Right cardiac atrium (tissue), 5 donors: ENCODE results near the gene SLC28A1. TPM values are rescaled to one million over a fixed set of nuclear protein-coding genes. Genes with fewer than 3 reads are reported as not detected.
"Not testable (repeated sequence)": the region's sequence is repeated elsewhere in the genome, so short reads cannot be mapped to it uniquely, and the experiment has no call there.

Source experiments
- ATAC-seq, 2 donors: fragments of 200-7000 bp; cut with Tn5 transposase; one replicate each; pipeline versions ENCODE4 v1.8.0 to v1.9.1; 2020; ENCODE audit warnings: moderate library complexity in 2 of 2, mild to moderate bottlenecking in 1 of 2
- DNase-seq, 3 donors: peaks; one replicate each; pipeline ENCODE4 v3.0.0-alpha.2; 2020
- H3K27ac ChIP-seq: one replicate; pipeline ENCODE4 v1.5.1; 2013; ENCODE audit warnings: mild to moderate bottlenecking, low read length, control low read depth, moderate library complexity
- H3K27me3 ChIP-seq: one replicate; pipeline ENCODE4 v1.6.1; 2013; ENCODE audit not compliant: control insufficient read depth, insufficient read depth
- H3K4me1 ChIP-seq: one replicate; pipeline ENCODE4 v1.6.1; 2013; ENCODE audit warnings: low read length; ENCODE audit not compliant: control insufficient read depth, insufficient read depth
- H3K4me3 ChIP-seq: one replicate; pipeline ENCODE4 v1.5.1; 2013; ENCODE audit warnings: low read length, control low read depth
- H3K9me3 ChIP-seq: one replicate; pipeline ENCODE4 v1.6.1; 2013; ENCODE audit warnings: low read length; ENCODE audit not compliant: control insufficient read depth
- WGBS: extraction: QIAGEN DNeasy Blood & Tissue Kit; methylation state at CpG from one replicate; pipeline ENCODE4 v1.1.7; 2013; 5-methylcytosine and 5-hydroxymethylcytosine counted together
- intact Hi-C, 4 donors: fragments of 100-400 bp; cut with DNase I; formaldehyde crosslinking; loops; one replicate each; pipeline versions ENCODE4 v1.11.0 to v1.14.0; 2022 to 2023
- polyA plus RNA-seq: library from polyadenylated mRNA; stranded (reverse); fragments of 200-250 nt; gene quantifications from one replicate; pipeline ENCODE4 v1.2.3, GENCODE V29; 2013
- total RNA-seq, 4 donors: library from RNA; stranded (reverse); fragmentation: NEBNext Ultra II Directional; extraction: Animal tissue kit (Norgen Biotek cat#: 25700); gene quantifications; one replicate each; pipeline ENCODE4 v1.2.1, GENCODE V29; 2021
- donor health status: healthy with polysubstance abuse.
- donor health status: DM: no; HTN: yes; CAD: no.
- donor health status: DM: no; HTN: no; CAD: no.
- donor health status: DM: no; HTN: yes; CAD: no; lungs with severe emphysema.
- donor health status: DM: yes; HTN: yes; CAD: no.

SLC28A1 gene
- total and polyA plus RNA-seq, 5 donors: 0.29 to 0.54 (median 0.37) TPM; not detected in 1

- no peak overlapping the region for H3K27ac ChIP-seq
- ATAC-seq (no peak), DNase-seq (no peak)
- 28% methylated on average over 4 of the region's 4 CpGs for WGBS
- H3K9me3 ChIP-seq: no peaks in the 10 kb centered on the region
- H3K4me1 ChIP-seq: peaks cover 3% of the 10 kb centered on the region
- intact Hi-C loops: no loop called here
- H3K27me3 ChIP-seq: no peaks in the 10 kb centered on the region
- H3K4me3 ChIP-seq: peak overlapping the region; percentile 85
Measured at GRCh38 chr15:84983294-84983693, 98.8 kb downstream of the SLC28A1 start.

GRCh38 chr15:84983711-84984110 is 99.2 kb downstream of the SLC28A1 start:
- no peak for DNase-seq
- ATAC-seq: no peak
- Histone ChIP-seq H3K4me1 (peaks cover 3% of the 10 kb centered on the region), H3K4me3 (peak overlapping the region; percentile 85), H3K27ac (no peak overlapping the region), H3K27me3 (no peaks in the 10 kb centered on the region), H3K9me3 (no peaks in the 10 kb centered on the region)
- 44% methylated on average over 2 of the region's 2 CpGs for WGBS
- intact Hi-C loops: no loop called here

GRCh38 chr15:84985158-84985557 is 100.7 kb downstream of the SLC28A1 start:
- H3K4me1 ChIP-seq: peaks cover 9% of the 10 kb centered on the region
- no peaks in the 10 kb centered on the region for H3K9me3 ChIP-seq
- DNase-seq: no peak
- H3K27ac ChIP-seq: no peak overlapping the region
- H3K4me3 ChIP-seq: no peak overlapping the region
- no peak for ATAC-seq
- intact Hi-C loops: no loop called here
- WGBS: 51% methylated on average over 2 of the region's 2 CpGs
- no peaks in the 10 kb centered on the region for H3K27me3 ChIP-seq

GRCh38 chr15:84987351-84987750 is 102.9 kb downstream of the SLC28A1 start:
- H3K27me3 ChIP-seq, DNase-seq, H3K9me3 ChIP-seq, ATAC-seq, H3K27ac ChIP-seq, H3K4me3 ChIP-seq, intact Hi-C loops: not testable (repeated sequence)
- WGBS: 96% methylated on average over 9 of the region's 9 CpGs
- H3K4me1 ChIP-seq: peaks cover 13% of the 10 kb centered on the region

GRCh38 chr15:84987949-84988624 is 103.6 kb downstream of the SLC28A1 start:
- no peak for ATAC-seq
- no peak overlapping the region for H3K27ac ChIP-seq
- peaks cover 15% of the 10 kb centered on the region for H3K4me1 ChIP-seq
- H3K9me3 ChIP-seq: no peaks in the 10 kb centered on the region
- 67% methylated on average over 3 of the region's 3 CpGs for WGBS
- intact Hi-C loops: no loop called here
- DNase-seq: no peak
- no peaks in the 10 kb centered on the region for H3K27me3 ChIP-seq
- H3K4me3 ChIP-seq: no peak overlapping the region

- no peak overlapping the region for H3K27ac ChIP-seq
- no peak overlapping the region for H3K4me3 ChIP-seq
- DNase-seq: no peak
- H3K27me3 ChIP-seq: no peaks in the 10 kb centered on the region
- H3K9me3 ChIP-seq: no peaks in the 10 kb centered on the region
- intact Hi-C loops: no loop called here
- peaks cover 15% of the 10 kb centered on the region for H3K4me1 ChIP-seq
- no peak for ATAC-seq
- 86% methylated on average over 2 of the region's 2 CpGs for WGBS
Measured at GRCh38 chr15:84988909-84989644, 104.6 kb downstream of the SLC28A1 start.

- Histone ChIP-seq H3K27me3 (no peaks in the 10 kb centered on the region), H3K4me1 (peaks cover 13% of the 10 kb centered on the region), H3K4me3 (no peak overlapping the region), H3K9me3 (no peaks in the 10 kb centered on the region), H3K27ac (no peak overlapping the region)
- WGBS: 48% methylated on average over 1 of the region's 1 CpG
- ATAC-seq (no peak), DNase-seq (no peak)
- intact Hi-C loops: no loop called here
Measured at GRCh38 chr15:84990507-84990906, 106.0 kb downstream of the SLC28A1 start.

- Histone ChIP-seq H3K9me3 (no peaks in the 10 kb centered on the region), H3K4me1 (peaks cover 12% of the 10 kb centered on the region), H3K27ac (no peak overlapping the region), H3K4me3 (no peak overlapping the region), H3K27me3 (no peaks in the 10 kb centered on the region)
- no peak for ATAC-seq
- intact Hi-C loops: no loop called here
- no peak for DNase-seq
- WGBS: 84% methylated on average over 4 of the region's 4 CpGs
Measured at GRCh38 chr15:84991014-84991712, 106.7 kb downstream of the SLC28A1 start.

GRCh38 chr15:84992157-84992944 is 107.9 kb downstream of the SLC28A1 start:
- WGBS: 77% methylated on average over 4 of the region's 4 CpGs
- DNase-seq: no peak
- H3K9me3 ChIP-seq: no peaks in the 10 kb centered on the region
- peak overlapping the region; percentile 36 for H3K27ac ChIP-seq
- H3K4me3 ChIP-seq: no peak overlapping the region
- H3K4me1 ChIP-seq: peaks cover 12% of the 10 kb centered on the region
- no peaks in the 10 kb centered on the region for H3K27me3 ChIP-seq
- ATAC-seq: peak; percentile 64 to 85
- intact Hi-C loops: no loop called here
